ENCODE data around the gene IL23R.

- TF ChIP-seq, protein P1, sequence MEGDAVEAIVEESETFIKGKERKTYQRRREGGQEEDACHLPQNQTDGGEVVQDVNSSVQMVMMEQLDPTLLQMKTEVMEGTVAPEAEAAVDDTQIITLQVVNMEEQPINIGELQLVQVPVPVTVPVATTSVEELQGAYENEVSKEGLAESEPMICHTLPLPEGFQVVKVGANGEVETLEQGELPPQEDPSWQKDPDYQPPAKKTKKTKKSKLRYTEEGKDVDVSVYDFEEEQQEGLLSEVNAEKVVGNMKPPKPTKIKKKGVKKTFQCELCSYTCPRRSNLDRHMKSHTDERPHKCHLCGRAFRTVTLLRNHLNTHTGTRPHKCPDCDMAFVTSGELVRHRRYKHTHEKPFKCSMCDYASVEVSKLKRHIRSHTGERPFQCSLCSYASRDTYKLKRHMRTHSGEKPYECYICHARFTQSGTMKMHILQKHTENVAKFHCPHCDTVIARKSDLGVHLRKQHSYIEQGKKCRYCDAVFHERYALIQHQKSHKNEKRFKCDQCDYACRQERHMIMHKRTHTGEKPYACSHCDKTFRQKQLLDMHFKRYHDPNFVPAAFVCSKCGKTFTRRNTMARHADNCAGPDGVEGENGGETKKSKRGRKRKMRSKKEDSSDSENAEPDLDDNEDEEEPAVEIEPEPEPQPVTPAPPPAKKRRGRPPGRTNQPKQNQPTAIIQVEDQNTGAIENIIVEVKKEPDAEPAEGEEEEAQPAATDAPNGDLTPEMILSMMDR (IDR thresholded peaks at IDR 0.05) = no peak
- no peak for TF ChIP-seq POLR2A (IDR thresholded peaks at IDR 0.05)
These were observed 47.7 kb downstream of the IL23R start for GRCh38 chr1:67213948-67214347.
